HG02798 (cell line): ENCODE results near the gene MAST3.
A peak's percentile ranks its signal among the peaks of the same experiment; 100 is the strongest.

ENCODE experiments used
- ATAC-seq: cut with Tn5 transposase; IDR thresholded peaks from one replicate; pipeline ENCODE4 v1.9.1; 2021; ENCODE audit warnings: mild to moderate bottlenecking; ENCODE audit not compliant: unreplicated experiment, poor library complexity

MAST3 gene

GRCh38 chr19:18173572-18174288, 76.2 kb downstream of the MAST3 start, which contains the start of gene IFI30:
TSS of gene IFI30 (plus strand) at chr19:18173813. CDS start at chr19:18173842, 29 bp downstream.
- peak; percentile 71 for ATAC-seq

- ATAC-seq = no peak
These were observed 77.4 kb downstream of the MAST3 start for GRCh38 chr19:18174983-18175382.

- ATAC-seq = no peak
These were observed 79.1 kb downstream of the MAST3 start for GRCh38 chr19:18176367-18177310.

GRCh38 chr19:18179957-18180356, 82.4 kb downstream of the MAST3 start:
- ATAC-seq = no peak

- ATAC-seq = no peak
These were observed 86.0 kb downstream of the MAST3 start for GRCh38 chr19:18183529-18183928.

- no peak for ATAC-seq
These were observed 88.0 kb downstream of the MAST3 start for GRCh38 chr19:18185538-18185937.

- no peak for ATAC-seq
These were observed 92.7 kb downstream of the MAST3 start for GRCh38 chr19:18190278-18190677.

GRCh38 chr19:18191640-18192062, 94.1 kb downstream of the MAST3 start:
- ATAC-seq = no peak

GRCh38 chr19:18192673-18193387, 95.3 kb downstream of the MAST3 start, which contains the start of gene MPV17L2:
TSS of gene MPV17L2 (plus strand) at chr19:18193218. CDS start at chr19:18193282, 64 bp downstream.
- ATAC-seq = peak; percentile 91

- ATAC-seq = no peak
These were observed 96.0 kb downstream of the MAST3 start for GRCh38 chr19:18193388-18194180.

GRCh38 chr19:18194181-18194530, 96.6 kb downstream of the MAST3 start:
- no peak for ATAC-seq

- no peak for ATAC-seq
These were observed 97.1 kb downstream of the MAST3 start for GRCh38 chr19:18194554-18195238.

GRCh38 chr19:18196511-18196845, 98.9 kb downstream of the MAST3 start:
- ATAC-seq = no peak

- ATAC-seq = no peak
These were observed 99.7 kb downstream of the MAST3 start for GRCh38 chr19:18197306-18197705.

- ATAC-seq = no peak
These were observed 100.4 kb downstream of the MAST3 start for GRCh38 chr19:18197941-18198340.

- no peak for ATAC-seq
These were observed 100.8 kb downstream of the MAST3 start for GRCh38 chr19:18198374-18198773.
